ENCODE data around the gene CPA3.

Gene CPA3

GRCh38 chr3:148922467-148922866, 57.4 kb downstream of the CPA3 start:
- TF ChIP-seq, protein P1, sequence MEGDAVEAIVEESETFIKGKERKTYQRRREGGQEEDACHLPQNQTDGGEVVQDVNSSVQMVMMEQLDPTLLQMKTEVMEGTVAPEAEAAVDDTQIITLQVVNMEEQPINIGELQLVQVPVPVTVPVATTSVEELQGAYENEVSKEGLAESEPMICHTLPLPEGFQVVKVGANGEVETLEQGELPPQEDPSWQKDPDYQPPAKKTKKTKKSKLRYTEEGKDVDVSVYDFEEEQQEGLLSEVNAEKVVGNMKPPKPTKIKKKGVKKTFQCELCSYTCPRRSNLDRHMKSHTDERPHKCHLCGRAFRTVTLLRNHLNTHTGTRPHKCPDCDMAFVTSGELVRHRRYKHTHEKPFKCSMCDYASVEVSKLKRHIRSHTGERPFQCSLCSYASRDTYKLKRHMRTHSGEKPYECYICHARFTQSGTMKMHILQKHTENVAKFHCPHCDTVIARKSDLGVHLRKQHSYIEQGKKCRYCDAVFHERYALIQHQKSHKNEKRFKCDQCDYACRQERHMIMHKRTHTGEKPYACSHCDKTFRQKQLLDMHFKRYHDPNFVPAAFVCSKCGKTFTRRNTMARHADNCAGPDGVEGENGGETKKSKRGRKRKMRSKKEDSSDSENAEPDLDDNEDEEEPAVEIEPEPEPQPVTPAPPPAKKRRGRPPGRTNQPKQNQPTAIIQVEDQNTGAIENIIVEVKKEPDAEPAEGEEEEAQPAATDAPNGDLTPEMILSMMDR (IDR thresholded peaks at IDR 0.05; ENCODE audit: control insufficient read depth, insufficient read depth, low read depth, low read length, missing control alignments), result no peak
- H3K4me3 ChIP-seq (ENCODE audit: control insufficient read depth, low read depth, low read length), result no peak overlapping the region
- DNase-seq (ENCODE audit: low read depth), result no peak

DNA sequence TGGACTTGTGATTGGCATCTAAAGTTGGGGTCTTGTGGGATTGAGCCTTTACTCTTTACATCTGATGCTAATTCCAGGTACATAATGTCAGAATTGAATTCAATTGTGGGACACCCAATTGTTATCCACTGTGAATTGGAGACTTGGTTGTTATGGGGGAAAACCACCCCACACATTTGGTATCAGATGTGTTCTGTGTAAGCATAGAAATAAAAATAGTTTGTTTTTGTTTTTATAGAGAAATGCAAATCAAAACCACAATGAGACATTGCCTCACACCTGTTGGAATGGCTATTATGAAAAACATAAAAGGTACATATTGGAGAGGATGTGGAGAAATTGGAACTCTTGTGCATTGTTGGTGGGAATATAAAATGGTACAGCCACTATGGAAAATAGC, 58.5 kb downstream of the CPA3 start:
- H3K4me3 ChIP-seq (ENCODE audit: control insufficient read depth, low read depth, low read length), result no peak overlapping the region
- no peak for DNase-seq (ENCODE audit: low read depth)
- TF ChIP-seq, protein P1 (IDR thresholded peaks at IDR 0.05; ENCODE audit: control insufficient read depth, insufficient read depth, low read depth, low read length, missing control alignments), result no peak

DNA sequence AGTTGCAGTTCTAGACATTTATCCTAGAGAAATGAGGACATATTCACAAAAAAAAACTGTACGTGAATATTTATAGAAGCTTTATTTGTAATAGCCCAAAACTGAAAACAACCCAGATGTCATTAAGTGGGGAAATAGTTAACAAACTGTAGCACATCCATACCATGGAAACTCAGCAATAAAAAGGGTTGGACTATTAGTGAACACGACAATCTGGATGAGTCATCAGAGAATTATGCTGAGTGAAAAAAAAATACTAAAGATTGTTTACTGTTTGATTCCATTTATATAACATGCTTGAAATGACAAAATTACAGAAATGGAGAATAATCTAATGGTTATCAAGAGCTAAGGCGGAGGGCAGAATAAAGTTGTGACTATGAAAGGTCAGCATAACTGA, 59.5 kb downstream of the CPA3 start:
- DNase-seq (ENCODE audit: low read depth), result no peak
- no peak overlapping the region for H3K4me3 ChIP-seq (ENCODE audit: control insufficient read depth, low read depth, low read length)
- TF ChIP-seq, protein P1 (IDR thresholded peaks at IDR 0.05; ENCODE audit: control insufficient read depth, insufficient read depth, low read depth, low read length, missing control alignments), result no peak

DNA sequence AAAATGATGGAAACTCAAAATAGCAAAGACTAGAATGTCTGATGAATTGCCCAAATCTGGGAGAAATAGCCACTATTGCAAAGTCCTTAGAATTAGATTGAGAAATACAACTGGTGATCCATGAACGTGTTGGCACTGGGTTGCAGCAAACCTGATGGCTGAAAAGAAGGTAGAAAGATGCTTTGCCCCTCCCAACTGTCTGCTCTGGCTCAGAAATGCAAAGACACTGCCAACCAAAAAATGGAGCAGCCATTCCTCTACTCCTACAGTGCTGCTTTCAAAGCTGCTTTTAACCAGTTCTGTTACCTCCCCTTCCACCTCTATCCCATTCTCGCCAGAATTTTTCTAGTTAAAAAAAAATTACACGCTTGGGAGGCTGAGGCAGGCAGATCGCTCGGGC, 60.7 kb downstream of the CPA3 start:
- H3K4me3 ChIP-seq (ENCODE audit: control insufficient read depth, low read depth, low read length), result no peak overlapping the region
- DNase-seq (ENCODE audit: low read depth), result no peak
- TF ChIP-seq, protein P1 (IDR thresholded peaks at IDR 0.05; ENCODE audit: control insufficient read depth, insufficient read depth, low read depth, low read length, missing control alignments), result no peak

- TF ChIP-seq, protein P1 (IDR thresholded peaks at IDR 0.05; ENCODE audit: control insufficient read depth, insufficient read depth, low read depth, low read length, missing control alignments), result no peak
- no peak overlapping the region for H3K4me3 ChIP-seq (ENCODE audit: control insufficient read depth, low read depth, low read length)
- no peak for DNase-seq (ENCODE audit: low read depth)
Observed at GRCh38 chr3:148930752-148931151, 65.7 kb downstream of the CPA3 start.

- H3K4me3 ChIP-seq (ENCODE audit: control insufficient read depth, low read depth, low read length), result no peak overlapping the region
- TF ChIP-seq, protein P1 (IDR thresholded peaks at IDR 0.05; ENCODE audit: control insufficient read depth, insufficient read depth, low read depth, low read length, missing control alignments), result no peak
- DNase-seq (ENCODE audit: low read depth), result no peak
Observed at GRCh38 chr3:148931574-148931973, 66.5 kb downstream of the CPA3 start.

GRCh38 chr3:148932972-148933371, 67.9 kb downstream of the CPA3 start:
- DNase-seq (ENCODE audit: low read depth), result no peak
- no peak overlapping the region for H3K4me3 ChIP-seq (ENCODE audit: control insufficient read depth, low read depth, low read length)
- TF ChIP-seq, protein P1 (IDR thresholded peaks at IDR 0.05; ENCODE audit: control insufficient read depth, insufficient read depth, low read depth, low read length, missing control alignments), result no peak
